ENCODE measurements around the gene ASIC4.

The ASIC4 gene, protein sequence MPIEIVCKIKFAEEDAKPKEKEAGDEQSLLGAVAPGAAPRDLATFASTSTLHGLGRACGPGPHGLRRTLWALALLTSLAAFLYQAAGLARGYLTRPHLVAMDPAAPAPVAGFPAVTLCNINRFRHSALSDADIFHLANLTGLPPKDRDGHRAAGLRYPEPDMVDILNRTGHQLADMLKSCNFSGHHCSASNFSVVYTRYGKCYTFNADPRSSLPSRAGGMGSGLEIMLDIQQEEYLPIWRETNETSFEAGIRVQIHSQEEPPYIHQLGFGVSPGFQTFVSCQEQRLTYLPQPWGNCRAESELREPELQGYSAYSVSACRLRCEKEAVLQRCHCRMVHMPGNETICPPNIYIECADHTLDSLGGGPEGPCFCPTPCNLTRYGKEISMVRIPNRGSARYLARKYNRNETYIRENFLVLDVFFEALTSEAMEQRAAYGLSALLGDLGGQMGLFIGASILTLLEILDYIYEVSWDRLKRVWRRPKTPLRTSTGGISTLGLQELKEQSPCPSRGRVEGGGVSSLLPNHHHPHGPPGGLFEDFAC

DNA sequence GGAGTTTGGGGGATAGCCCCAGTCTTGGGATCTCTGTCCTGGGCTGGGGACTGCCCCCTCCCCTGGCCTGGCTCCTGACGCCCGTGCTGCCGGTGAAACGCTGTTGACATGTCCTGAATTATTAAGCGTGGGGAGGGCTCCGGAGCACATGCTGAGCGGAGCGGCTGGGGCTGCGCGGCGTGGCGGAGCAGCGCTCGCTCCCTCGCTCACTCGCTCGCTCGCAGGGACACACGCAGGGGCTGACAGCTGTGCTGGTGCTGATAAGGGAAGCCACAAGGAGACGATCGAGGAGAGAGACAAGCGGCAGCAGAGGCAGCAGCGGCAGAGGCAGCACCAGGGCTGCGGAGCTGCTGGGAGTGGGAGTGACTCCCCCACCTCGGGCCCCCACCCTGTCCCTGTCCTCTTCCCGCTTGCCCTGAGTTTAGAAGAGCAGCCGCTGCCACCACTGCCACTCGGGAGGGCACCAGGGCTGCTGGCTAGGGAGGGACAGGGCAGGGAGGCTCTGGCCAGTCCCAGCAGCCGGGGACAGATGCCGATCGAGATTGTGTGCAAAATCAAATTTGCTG is at the start of gene ASIC4:
ASIC4 (plus strand) TSS at position 287 of the 566 bp plus-strand sequence; CDS start at position 530, 243 bp downstream.
- DNase-seq: no peak

- DNase-seq: no peak
Measured at GRCh38 chr2:219465659-219466561, 48.4 kb upstream of the ASIC4 start.

DNA sequence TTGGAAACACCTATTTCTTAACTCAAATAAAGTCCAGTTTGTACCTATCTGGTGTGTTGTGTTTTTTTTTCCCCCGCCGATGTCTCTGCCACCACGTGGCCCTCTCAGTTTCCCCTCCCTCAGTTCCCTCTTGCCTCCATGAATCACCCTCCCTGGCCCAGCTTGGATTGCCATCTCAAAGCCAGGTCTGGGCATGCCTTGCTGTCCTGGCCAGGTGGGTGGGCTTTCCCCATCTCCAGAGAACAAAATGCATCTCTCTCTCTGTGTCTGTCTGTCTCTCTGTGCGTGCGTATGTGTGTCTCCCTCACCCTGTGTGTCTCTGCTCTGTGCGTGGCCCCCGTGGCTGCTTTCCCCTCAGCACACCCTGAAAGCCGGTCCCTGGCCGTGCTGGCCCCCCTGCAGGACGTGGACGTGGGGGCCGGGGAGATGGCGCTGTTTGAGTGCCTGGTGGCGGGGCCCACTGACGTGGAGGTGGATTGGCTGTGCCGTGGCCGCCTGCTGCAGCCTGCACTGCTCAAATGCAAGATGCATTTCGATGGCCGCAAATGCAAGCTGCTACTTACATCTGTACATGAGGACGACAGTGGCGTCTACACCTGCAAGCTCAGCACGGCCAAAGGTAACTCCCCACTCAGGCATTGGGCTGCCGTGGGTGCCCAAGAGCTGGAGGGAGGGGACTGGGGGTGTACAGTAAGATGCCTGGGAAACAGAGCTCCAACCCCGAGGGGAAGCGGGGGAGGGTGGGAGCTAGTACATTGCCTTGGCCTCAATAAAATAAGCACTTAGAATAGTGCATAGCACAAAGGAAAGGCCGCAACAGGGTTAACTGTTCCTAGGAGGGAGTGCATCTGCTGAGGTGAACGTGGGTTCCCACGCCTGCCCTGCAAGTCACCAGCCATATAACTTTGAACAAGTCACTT is 47.2 kb upstream of the ASIC4 start:
- DNase-seq: no peak

DNA sequence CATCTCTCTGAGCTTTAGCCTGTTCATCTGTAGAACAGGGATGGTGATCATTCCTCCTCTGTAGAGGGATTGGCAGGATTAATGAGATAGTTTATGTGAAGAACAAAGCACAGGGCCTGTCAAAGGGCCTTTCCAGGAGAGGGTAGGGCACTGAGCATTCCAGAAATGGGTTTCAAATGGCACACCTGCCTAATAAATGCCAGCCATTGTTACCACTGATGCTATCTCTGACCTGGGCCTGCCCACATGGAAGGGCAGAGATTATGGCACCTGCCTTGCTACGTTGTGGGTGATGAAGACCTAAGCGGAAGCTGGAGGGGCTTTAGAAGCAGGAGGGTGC is 46.6 kb upstream of the ASIC4 start:
- no peak for DNase-seq

GRCh38 chr2:219468410-219469185 is 45.7 kb upstream of the ASIC4 start:
- DNase-seq: no peak

DNA sequence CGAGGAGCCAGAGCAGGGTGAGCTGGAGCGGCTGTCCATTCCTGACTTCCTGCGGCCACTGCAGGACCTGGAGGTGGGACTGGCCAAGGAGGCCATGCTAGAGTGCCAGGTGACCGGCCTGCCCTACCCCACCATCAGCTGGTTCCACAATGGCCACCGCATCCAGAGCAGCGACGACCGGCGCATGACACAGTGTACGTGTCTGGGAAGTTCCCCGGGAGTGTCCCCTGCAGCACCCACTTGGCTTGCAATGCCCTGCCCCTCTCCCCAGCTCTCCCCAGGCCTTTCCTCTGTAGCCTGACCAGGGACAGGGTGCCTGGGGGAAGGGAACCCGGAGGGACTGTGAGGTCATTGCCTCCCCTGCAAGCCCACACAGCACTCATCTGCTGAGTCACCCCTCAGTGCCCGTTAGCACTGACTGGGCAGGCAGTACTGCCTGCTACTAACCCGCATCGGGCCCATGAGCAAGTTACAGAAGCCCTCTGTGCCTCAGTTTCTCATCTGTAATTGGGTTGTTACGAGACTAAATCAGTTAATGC is 45.0 kb upstream of the ASIC4 start:
- no peak for DNase-seq

GRCh38 chr2:219470429-219470828 is 43.9 kb upstream of the ASIC4 start:
- DNase-seq: no peak

DNA sequence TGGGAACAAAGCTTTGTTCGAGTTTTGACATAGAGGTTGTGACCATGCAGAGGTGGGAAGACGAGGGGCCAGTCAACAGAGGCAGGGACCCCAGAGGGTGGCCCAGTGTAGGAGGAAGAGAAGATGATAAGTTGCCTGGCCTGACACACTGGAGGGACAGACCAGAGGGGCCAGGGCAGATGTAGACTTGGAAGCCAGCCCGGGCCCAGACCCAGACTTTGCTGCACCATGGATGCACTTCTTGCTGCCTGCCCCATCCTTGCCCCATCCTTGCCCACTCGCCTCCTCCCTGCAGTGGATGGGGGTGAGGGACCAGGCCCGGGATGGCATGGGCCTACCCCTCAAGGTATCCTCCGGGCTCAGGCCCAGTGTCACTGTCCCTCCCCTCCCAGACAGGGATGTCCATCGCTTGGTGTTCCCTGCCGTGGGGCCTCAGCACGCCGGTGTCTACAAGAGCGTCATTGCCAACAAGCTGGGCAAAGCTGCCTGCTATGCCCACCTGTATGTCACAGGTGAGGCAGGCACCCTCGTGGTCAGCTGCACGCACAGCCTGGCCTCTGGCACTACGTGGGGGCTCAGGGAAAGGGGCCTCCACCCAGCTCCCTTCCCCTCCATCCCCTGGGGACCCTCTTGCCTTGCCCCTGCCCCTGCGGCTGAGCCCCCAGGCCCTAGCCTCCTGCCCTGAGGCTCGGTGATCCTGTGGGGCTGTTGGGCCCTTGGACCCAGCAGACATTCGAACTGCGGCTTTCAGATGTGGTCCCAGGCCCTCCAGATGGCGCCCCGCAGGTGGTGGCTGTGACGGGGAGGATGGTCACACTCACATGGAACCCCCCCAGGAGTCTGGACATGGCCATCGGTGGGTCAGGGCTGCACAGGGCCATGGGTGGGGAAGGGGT is 42.6 kb upstream of the ASIC4 start:
- no peak for DNase-seq

DNA sequence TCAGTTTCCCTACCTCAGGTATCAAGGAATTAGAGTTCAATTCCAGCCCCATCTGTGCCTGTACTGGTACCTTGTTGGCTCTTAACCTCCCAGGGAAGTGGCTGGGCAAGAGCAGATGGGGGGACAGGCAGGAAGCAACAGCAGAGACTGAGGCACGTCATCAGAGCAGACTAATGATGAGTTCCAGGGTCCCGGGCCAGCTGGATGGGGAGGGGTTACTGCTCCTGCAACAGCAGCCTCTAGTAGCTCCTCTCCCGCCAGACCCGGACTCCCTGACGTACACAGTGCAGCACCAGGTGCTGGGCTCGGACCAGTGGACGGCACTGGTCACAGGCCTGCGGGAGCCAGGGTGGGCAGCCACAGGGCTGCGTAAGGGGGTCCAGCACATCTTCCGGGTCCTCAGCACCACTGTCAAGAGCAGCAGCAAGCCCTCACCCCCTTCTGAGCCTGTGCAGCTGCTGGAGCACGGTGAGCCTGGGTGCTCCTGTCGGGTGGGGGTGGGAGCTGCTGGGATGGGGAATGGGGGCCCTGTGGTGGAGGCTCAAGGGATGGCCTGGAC is 41.6 kb upstream of the ASIC4 start:
- no peak for DNase-seq

GRCh38 chr2:219473511-219473910 is 40.8 kb upstream of the ASIC4 start:
- no peak for DNase-seq

DNA sequence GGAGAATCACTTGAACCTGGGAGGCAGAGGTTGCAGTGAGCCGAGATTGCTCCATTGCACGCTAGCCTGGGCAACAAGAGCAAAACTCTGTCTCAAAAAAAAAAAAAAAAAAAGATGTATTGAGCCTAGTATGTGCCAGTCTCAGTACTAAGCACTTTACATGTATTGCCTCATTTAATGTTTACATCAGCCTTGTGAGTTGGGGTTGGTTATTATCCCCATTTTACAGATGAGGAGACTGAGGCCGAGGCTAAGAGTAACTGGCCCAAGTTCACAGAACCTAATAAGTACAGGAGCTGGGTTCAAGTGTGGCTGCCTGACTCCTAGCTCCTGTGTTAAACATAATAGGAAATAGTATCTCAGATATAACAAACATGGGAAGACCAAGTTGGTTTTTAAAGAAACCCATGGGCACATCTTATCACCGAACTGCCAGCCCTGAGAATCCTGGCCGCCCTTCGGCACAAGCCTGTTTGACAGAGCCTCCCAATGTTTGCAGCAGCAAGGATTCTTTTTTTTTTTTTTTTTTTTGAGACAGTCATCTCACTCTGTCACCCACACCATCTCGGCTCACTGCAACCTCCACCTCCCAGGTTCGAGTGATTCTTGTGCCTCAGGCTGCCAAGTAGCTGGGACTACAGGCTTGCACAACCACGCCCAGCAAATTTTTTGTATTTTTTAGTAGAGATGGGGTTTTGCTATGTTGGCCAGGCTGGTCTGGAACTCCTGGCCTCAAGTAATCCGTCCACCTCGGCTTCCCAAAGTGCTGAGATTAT is 39.8 kb upstream of the ASIC4 start:
- no peak for DNase-seq

DNA sequence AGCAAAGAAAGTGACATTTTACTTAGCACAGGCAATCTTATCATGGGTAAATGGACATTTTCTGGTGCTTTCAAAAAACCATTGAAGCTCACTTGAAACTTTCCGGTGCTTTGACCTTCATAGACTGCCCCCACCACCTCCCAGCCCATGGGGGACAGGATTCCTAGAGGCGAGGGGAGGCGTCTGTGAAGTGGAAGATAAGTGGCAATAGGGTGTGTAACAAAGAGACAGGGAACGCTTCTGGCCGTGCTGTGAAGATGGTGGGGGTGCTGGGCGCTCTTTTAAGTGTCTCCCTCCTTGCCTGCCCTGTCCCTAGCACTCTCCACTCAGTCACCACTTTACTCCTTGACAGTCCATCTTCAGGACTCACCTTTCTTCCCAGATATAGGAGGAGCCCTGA is 39.0 kb upstream of the ASIC4 start:
- DNase-seq: no peak

GRCh38 chr2:219475697-219476651 is 38.3 kb upstream of the ASIC4 start:
- peak; percentile 40 to 41 for DNase-seq

- no peak for DNase-seq
Measured at GRCh38 chr2:219476652-219477151, 37.6 kb upstream of the ASIC4 start.

DNA sequence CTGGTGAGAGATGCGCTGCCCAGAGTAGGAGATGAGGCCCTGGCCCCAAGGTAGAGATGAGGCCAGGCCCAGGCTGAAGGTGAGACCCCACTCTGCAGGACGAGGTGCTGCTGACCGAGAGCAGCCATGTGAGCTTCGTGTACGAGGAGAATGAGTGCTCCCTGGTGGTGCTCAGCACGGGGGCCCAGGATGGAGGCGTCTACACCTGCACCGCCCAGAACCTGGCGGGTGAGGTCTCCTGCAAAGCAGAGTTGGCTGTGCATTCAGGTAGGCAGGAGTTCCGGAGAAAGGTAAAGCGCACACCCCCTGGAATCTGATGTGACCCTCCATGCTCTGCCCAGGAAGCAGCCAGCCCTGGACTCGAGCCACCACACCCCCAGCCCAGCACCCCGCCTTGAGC is 37.1 kb upstream of the ASIC4 start:
- no peak for DNase-seq

- no peak for DNase-seq
Measured at GRCh38 chr2:219477815-219478214, 36.5 kb upstream of the ASIC4 start.

- DNase-seq: no peak
Measured at GRCh38 chr2:219478916-219479315, 35.4 kb upstream of the ASIC4 start.

GRCh38 chr2:219480004-219480403 is 34.3 kb upstream of the ASIC4 start:
- DNase-seq: no peak

Data from activated CD4-positive, alpha-beta T cell treated with anti-CD3 and anti-CD28 coated beads, Interleukin-2, amount 50 U/mL, for 4 hours (primary cell).